GM12878 (cell line): ENCODE data around the gene C19orf67. TPM values are rescaled to one million over a fixed set of nuclear protein-coding genes. Genes with fewer than 3 reads are reported as not detected.

Experiments used
- BHLHE40 ChIP-seq, 2 experiments: fragments of 450-650 bp in 1 of 2; IDR thresholded peaks; 2 replicates each; pipeline ENCODE4 v1.6.1; 2011 to 2017; ENCODE audit warnings: low read depth in 2 of 2, borderline replicate concordance in 1 of 2, improper control_type of control experiment in 1 of 2, low read length in 1 of 2, mild to moderate bottlenecking in 1 of 2
- CTCF ChIP-seq, 3 experiments: IDR thresholded peaks in 2 of 3; conservative IDR thresholded peaks in 1 of 3; 2 replicates each; pipeline ENCODE4 v1.5.1; 2011; ENCODE audit warnings: low read depth in 3 of 3, low read length in 3 of 3, mild to moderate bottlenecking in 3 of 3, control low read depth in 2 of 3, moderate library complexity in 2 of 3, inconsistent platforms in 1 of 3, mixed read lengths in 1 of 3; ENCODE audit not compliant: control insufficient read depth in 2 of 3, insufficient read depth in 1 of 3; ENCODE audit errors: extremely low read depth in 1 of 3
- E4F1 ChIP-seq: fragments of 450-650 bp; IDR thresholded peaks from 2 replicates; pipeline ENCODE4 v1.6.1; 2018; ENCODE audit warnings: borderline replicate concordance, mild to moderate bottlenecking; ENCODE audit not compliant: partially characterized antibody
- EGR1 ChIP-seq, 2 experiments: IDR thresholded peaks; 1 replicate in 1 of 2; 2 replicates in 1 of 2; pipeline ENCODE4 v1.6.1; 2011 to 2012; ENCODE audit warnings: low read depth in 2 of 2, low read length in 2 of 2, borderline replicate concordance in 1 of 2, mild to moderate bottlenecking in 1 of 2, moderate library complexity in 1 of 2
- EP300 ChIP-seq, 2 experiments: fragments of 150-350 bp in 1 of 2; IDR thresholded peaks; 2 replicates each; pipeline ENCODE4 v1.6.1; 2011 to 2012; ENCODE audit warnings: low read depth in 2 of 2, low read length in 2 of 2, borderline replicate concordance in 1 of 2, improper control_type of control experiment in 1 of 2, inconsistent platforms in 1 of 2; ENCODE audit not compliant: control insufficient read depth in 1 of 2
- GABPA ChIP-seq: IDR thresholded peaks from 2 replicates; pipeline ENCODE4 v1.6.1; 2014; ENCODE audit warnings: antibody characterized with exemption, low read depth, mild to moderate bottlenecking, inconsistent platforms
- IKZF2 ChIP-seq, 2 experiments: fragments of 450-650 bp; IDR thresholded peaks; 2 replicates each; pipeline ENCODE4 v1.6.1; 2017; ENCODE audit warnings: mild to moderate bottlenecking in 2 of 2, moderate library complexity in 2 of 2
- KLF5 ChIP-seq: fragments of 450-650 bp; IDR thresholded peaks from 2 replicates; pipeline ENCODE4 v1.6.1; 2014; ENCODE audit warnings: mild to moderate bottlenecking; ENCODE audit not compliant: partially characterized antibody
- NKRF ChIP-seq: fragments of 450-650 bp; conservative IDR thresholded peaks from 2 replicates; pipeline ENCODE4 v1.6.1; 2017; ENCODE audit warnings: mild to moderate bottlenecking, moderate library complexity
- POLR2AphosphoS5 ChIP-seq: IDR thresholded peaks from 2 replicates; pipeline ENCODE4 v1.6.1; 2011; ENCODE audit warnings: mild to moderate bottlenecking, low read length, inconsistent platforms
- PRDM15 ChIP-seq: fragments of 450-650 bp; formaldehyde crosslinking; IDR thresholded peaks from 2 replicates; pipeline ENCODE4 v1.4.0; 2020; ENCODE audit warnings: mild to moderate bottlenecking, moderate library complexity
- RELA ChIP-seq: fragments of 450-650 bp; IDR thresholded peaks from 2 replicates; pipeline ENCODE4 v1.8.0; 2014; ENCODE audit warnings: borderline replicate concordance; ENCODE audit not compliant: partially characterized antibody
- SPI1 ChIP-seq: IDR thresholded peaks from 2 replicates; pipeline ENCODE4 v1.6.1; 2011; ENCODE audit warnings: low read depth, mild to moderate bottlenecking, low read length, moderate library complexity, borderline replicate concordance; ENCODE audit not compliant: insufficient read depth
- SREBF1 ChIP-seq: IDR thresholded peaks from 2 replicates; pipeline ENCODE4 v1.6.1; 2012; ENCODE audit warnings: mild to moderate bottlenecking, low read length
- YBX1 ChIP-seq: fragments of 450-650 bp; IDR thresholded peaks from 2 replicates; pipeline ENCODE4 v1.6.1; 2016; ENCODE audit warnings: antibody characterized with exemption
- ZNF24 ChIP-seq: fragments of 450-650 bp; IDR thresholded peaks from 2 replicates; pipeline ENCODE4 v1.6.1; 2017; ENCODE audit warnings: antibody characterized with exemption, mild to moderate bottlenecking
- ZNF622 ChIP-seq: fragments of 450-650 bp; IDR thresholded peaks from 2 replicates; pipeline ENCODE4 v1.6.1; 2017; ENCODE audit warnings: mild to moderate bottlenecking, inconsistent platforms
- polyA plus RNA-seq, 11 experiments: library from polyadenylated mRNA; depleted of rRNA in 4 of 11; unstranded in 6 of 11; stranded (reverse) in 5 of 11; fragments of >200 nt; fragmentation: Nextera tagmentation in 4 of 11; fragmentation: Illumina TruSeq in 1 of 11; extraction: Ambion mirVana in 4 of 11; extraction: Trizol in 1 of 11; gene quantifications; 1 replicate in 1 of 11; 2 replicates in 10 of 11; pipeline versions ENCODE4 v1.2.1 to v1.2.3, GENCODE V29; 2011 to 2016; ENCODE audit warnings: inconsistent platforms in 2 of 11, missing spikeins in 2 of 11, low read depth in 1 of 11
- total RNA-seq, 4 experiments: library from RNA; depleted of rRNA in 3 of 4; stranded (reverse); fragments of >200 nt in 3 of 4; fragmentation: Illumina TruSeq in 1 of 4; extraction: Trizol in 1 of 4; gene quantifications; 2 replicates each; pipeline versions ENCODE4 v1.2.1 to v1.2.3, GENCODE V29; 2013 to 2021

The C19orf67 gene
- total and polyA plus RNA-seq, 10 of the 15 experiments (the other 5 are each of a cell fraction or from before 2014, with no cell fraction given): 0.14 TPM; not detected in 9

- TF ChIP-seq PRDM15 (CRISPR knock-in tag): no peak
- peak; percentile 19 to 25 (median 21); a peak in 4 of 6 replicates for TF ChIP-seq CTCF (IDR thresholded peaks at IDR 0.05 in 2 of 3, conservative IDR thresholded peaks at IDR 0.05 in 1 of 3; ENCODE audit: control insufficient read depth in 2 of 3, extremely low read depth in 1 of 3, insufficient read depth in 1 of 3, low read depth in 3 of 3, low read length in 3 of 3)
- no peak for TF ChIP-seq YBX1
- peak; percentile 14 to 66; a peak in 2 of 4 replicates for TF ChIP-seq BHLHE40 (IDR thresholded peaks at IDR 0.05; ENCODE audit: borderline replicate concordance in 1 of 2, low read depth in 2 of 2, low read length in 1 of 2)
- TF ChIP-seq POLR2AphosphoS5: peak; percentile 67
- TF ChIP-seq ZNF24: 0 out of 2 replicates have a peak, but pooled peaks have one; percentile 26
- no peak for TF ChIP-seq ZNF622
- no peak for TF ChIP-seq SREBF1
- TF ChIP-seq EP300 (IDR thresholded peaks at IDR 0.05; ENCODE audit: borderline replicate concordance in 1 of 2, control insufficient read depth in 1 of 2, low read depth in 2 of 2, low read length in 2 of 2): 0 out of 4 replicates have a peak, but pooled peaks of 1 of the 2 experiments have one; percentile 21
- peak; percentile 53; the same call in 1 of the 2 replicates for TF ChIP-seq SPI1
- TF ChIP-seq E4F1: no peak
- TF ChIP-seq KLF5: peak; percentile 57
- peak; percentile 72 to 74; a peak in 3 of 4 replicates for TF ChIP-seq IKZF2 (IDR thresholded peaks at IDR 0.05)
- peak; percentile 8 for TF ChIP-seq RELA
- peak; percentile 76 for TF ChIP-seq NKRF
- peak in 1 of 2 experiments; percentile 88; a peak in 2 of 3 replicates for TF ChIP-seq EGR1 (IDR thresholded peaks at IDR 0.05; ENCODE audit: borderline replicate concordance in 1 of 2, low read depth in 2 of 2, low read length in 2 of 2)
- no peak for TF ChIP-seq GABPA
Measured at GRCh38 chr19:14091081-14091812, 5.7 kb upstream of the C19orf67 start (continued).
